ENCODE data around the gene WBP1L.

DNA sequence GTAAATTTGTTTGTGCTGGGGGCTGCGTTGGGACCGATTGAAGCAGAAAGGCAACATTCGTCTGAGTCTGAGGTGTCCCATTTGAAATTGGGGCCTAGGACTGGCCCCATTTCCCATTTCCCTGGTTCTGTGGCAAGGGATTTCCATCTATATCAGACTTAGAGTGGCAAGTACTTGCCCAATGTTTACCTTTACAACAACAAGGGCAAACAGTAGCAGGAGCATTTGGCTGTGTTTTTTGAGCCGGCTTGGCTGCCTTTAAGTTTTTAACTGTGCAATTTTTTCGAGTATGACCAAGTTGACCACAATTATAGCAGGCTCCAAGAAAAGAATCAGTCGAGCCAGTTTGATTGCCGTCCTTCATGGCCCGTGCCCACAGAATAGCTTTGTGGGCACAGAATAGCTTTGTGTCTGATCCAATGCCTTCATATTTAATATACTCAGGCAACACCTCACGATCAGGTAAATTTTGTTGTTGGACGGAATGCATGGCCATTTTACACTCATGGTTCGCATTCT lies 98.1 kb downstream of the WBP1L start:
- TF ChIP-seq POLR2A (IDR thresholded peaks at IDR 0.05; ENCODE audit: low read length), result no peak
- TF ChIP-seq GATA1 (IDR thresholded peaks at IDR 0.05; ENCODE audit: low read depth, low read length), result no peak

All from erythroblast (primary cell).